GM19025 (cell line): ENCODE measurements around the gene EPO.

Experiments used
- ATAC-seq: cut with Tn5 transposase; IDR thresholded peaks from one replicate; pipeline ENCODE4 v1.9.1; 2021; ENCODE audit warnings: mild to moderate bottlenecking, low read depth, moderate library complexity; ENCODE audit not compliant: unreplicated experiment

Gene EPO

DNA sequence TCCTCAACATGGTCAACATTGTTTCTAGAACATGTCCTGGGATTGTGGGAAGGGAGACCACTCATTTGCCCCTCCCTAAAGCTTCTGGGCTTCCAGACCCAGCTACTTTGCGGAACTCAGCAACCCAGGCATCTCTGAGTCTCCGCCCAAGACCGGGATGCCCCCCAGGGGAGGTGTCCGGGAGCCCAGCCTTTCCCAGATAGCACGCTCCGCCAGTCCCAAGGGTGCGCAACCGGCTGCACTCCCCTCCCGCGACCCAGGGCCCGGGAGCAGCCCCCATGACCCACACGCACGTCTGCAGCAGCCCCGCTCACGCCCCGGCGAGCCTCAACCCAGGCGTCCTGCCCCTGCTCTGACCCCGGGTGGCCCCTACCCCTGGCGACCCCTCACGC, at the start of gene EPO:
TSS of gene EPO (plus strand) at position 190 of the 392 bp plus-strand sequence. CDS start 513 bp downstream, outside the sequence.
- ATAC-seq = no peak

DNA sequence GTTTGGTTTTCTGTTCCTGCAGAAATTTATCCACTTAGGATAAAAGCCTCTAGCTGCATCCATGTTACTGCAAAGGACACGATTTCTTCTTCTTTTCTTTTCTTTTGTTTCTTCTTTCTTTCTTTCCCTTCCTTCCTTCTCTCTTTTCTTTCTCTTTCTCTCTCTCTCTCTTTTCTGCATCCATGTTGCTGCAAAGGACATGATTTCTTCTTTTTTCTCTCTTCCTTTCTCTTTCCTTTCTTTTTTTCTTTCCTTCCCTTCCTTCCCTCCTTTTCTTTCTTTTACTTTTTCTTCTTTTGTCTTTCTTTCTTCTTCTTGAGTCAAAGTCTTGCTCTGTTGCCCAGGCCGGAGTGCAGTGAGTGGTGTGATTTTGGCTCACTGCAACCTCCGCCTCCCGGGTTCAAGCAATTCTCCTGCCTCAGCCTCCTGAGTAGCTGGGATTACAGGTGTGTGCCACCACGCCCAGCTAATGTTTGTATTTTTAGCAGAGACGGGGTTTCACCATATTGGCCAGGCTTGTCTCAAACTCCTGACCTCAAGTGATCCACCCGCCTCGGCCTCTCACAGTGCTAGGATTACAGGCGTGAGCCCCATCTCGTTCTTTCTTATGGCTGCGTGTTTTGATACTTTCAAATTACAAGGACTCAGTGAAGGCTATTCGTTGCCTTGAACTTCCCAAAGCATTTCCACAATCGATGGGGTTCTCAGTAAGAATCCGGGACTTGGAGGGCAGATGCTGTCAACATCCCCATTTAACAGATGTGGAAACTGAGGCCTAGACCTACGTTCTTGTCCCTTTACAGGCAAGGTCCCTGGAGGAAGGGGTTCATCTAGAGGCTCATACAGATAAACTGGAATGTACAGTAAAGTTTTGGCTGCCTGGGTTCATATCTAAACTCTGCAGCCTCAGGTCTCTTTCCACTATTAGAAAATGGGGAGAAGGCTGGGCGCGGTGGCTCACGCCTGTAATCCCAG, 48.6 kb upstream of the EPO start:
- ATAC-seq = no peak

DNA sequence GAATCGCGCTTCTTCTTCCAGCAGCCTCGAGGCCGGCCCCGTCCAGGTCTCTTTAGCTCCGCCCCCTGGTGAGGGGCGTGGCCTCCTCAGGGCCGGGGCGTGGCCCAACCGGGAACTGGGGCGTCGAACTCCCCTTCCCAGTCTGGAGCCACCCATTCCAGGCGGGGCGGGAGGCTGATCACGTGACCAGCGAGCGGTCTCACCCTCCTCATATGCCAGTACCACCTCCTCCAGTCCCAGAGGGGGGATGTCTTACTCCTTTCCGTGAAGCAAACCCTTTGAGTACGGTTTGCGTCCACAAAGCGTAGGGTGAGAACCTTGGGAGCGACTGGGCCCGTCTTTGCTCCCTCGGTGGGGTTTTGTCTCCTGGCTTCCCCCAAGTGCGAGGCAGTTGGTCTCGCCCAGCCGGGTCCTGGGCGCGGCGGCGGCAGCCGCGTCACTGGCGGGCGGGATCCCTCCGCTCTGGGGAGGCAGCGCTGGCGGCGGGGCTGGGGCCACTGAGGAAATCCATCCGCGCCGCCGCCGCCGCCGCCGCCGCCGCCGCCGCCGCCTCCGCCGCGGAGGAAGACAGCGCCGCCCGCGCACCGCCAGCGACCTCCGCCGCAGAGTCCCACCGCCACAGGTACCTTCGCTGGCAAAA, 46.8 kb upstream of the EPO start, which contains the start of gene GNB2:
TSS of gene GNB2 (plus strand) at position 439 of the 640 bp plus-strand sequence. CDS start 2,526 bp downstream, outside the sequence.
- ATAC-seq = peak; percentile 60

DNA sequence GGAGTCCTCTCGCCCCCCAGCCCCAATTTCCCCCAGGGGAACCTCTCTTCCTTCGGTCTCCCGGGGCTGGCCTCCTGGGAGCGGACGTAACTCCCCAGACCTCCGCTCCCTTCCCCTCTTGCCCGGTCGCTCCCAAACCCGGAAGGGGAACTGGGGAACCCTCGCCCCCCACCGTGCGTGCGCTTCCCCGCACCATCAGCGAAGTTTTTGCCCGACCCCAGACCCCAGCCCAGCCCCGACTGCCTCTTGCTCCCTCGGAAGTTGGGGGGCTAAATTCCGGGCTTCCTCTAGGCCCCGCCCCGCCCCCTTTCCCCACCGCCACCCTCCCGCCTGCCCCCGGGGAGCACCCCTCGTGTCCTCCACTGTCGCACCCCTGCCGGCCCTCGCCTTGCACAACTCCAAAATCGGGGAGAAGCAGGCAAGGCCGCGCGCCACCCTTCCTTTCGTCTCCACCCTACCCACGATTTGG, 46.3 kb upstream of the EPO start:
- ATAC-seq = no peak

DNA sequence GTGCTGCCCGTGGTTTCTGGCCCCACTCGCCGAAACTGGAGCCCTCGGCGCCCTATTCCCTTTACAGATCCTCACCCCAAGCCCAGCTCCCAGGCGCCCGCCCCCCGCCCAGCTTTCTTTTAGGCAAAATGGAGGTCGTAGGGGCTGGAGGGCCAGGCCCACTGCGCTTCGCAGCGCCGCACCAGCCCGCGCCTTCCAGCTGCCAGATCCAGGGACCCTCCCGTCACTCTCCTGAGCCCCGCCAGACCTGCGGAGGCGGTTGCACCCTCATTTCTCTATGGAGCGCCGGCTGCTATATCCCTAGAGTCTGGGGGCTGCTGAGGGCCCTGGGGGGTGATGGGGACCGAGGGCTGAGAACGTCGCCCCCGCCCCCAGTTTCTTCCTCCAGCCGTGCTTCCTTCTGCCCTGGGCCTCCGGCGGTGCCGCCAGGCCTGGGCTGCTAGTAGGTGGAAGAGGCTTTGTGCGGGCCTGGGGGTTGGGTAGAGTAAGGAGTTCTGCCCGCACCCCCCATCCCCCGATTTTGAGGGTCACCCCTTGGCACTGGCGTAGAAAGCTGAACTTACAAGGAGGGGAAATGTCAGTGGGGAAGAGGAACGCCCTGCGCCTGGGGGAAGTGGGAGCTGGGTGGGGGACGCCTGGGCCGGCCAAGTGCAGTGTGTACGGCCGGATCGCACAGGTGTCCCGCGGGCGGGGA, 45.7 kb upstream of the EPO start:
- ATAC-seq = no peak

DNA sequence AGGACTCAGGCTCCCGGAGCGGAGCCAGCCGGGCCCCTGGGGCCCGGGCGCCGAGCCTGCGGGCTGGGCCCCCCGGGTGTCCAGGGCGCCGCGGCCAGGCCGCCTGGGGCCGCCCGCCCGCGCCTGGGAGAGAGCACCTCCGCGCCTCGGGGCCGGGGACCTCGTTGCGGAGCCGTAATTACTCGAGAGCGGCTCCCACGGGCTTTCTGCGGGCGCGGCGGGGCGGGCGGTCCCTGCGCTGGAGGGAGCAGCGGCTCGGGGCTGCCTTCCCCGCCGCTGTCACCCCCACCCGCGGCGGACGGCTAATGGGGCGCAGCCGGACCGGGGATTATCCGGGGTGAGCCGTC, 45.2 kb upstream of the EPO start:
- no peak for ATAC-seq

DNA sequence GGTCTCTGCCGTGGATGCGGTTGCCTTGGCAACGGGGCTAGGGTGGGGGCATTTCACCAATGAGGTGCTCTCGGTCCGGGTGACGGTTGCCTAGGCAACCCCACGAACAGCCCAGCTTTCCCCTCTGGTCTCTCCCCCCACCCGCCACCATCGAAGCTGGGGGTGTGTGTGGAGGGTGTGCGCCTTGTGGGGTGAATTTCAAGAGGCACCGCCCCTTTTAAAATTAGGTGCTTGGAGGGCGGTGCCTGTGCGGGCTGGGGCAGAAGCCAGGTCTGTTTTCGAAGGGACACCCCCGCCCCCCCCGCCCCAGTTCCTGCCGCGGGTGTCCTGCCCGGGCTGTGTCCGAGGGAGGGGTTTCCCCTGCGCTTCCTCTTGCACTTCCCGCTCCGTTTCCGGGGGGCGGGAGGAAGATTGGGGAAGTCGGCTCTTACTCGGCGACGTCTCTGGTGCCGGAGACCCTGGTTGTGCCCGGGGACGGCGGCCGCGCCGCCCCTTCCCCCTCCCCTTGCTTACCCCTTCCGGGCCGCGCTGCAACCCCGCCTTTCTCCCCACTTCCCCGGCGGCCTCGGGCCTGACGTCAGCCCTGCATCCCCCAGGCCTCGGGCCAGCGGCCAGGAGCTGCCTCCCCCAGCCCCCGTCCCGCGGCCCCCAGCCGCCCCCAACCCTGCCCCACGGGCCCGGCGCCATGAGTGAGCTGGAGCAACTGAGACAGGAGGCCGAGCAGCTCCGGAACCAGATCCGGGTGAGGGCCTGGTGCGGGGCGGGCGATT, 44.5 kb upstream of the EPO start:
- peak; percentile 38 for ATAC-seq

DNA sequence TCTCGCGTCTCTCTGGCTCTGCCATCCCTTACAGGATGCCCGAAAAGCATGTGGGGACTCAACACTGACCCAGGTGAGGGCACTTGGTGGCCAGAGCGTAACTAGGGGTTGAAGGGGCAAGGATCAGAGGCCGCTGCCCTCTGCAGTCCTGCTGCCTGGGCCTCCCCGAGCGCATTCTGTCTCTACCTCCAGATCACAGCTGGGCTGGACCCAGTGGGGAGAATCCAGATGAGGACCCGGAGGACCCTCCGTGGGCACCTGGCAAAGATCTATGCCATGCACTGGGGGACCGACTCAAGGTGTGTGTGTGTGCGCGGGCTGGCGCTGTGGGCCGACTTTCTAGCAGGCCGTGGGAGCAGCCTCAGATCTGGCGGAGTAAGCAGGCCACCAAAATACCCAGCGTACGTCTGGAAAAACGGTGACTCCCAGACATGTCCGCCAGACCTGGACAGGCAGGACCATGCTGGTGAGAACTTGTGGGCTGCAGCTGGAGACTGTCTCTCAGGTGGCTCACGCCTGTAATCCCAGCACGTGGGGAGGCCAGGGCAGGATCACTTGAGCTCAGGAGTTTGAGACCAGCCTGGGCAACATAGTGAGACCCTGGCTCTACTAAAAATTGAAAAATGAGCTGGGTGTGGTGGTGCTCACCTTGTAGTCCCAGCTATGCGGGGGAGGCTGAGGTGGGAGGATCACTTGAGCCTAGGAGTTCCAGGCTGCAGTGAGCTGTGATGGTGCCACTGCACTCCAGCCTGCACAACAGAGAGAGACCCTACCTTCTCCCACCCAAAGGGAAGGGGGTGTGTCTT, 43.6 kb upstream of the EPO start:
- ATAC-seq = no peak

DNA sequence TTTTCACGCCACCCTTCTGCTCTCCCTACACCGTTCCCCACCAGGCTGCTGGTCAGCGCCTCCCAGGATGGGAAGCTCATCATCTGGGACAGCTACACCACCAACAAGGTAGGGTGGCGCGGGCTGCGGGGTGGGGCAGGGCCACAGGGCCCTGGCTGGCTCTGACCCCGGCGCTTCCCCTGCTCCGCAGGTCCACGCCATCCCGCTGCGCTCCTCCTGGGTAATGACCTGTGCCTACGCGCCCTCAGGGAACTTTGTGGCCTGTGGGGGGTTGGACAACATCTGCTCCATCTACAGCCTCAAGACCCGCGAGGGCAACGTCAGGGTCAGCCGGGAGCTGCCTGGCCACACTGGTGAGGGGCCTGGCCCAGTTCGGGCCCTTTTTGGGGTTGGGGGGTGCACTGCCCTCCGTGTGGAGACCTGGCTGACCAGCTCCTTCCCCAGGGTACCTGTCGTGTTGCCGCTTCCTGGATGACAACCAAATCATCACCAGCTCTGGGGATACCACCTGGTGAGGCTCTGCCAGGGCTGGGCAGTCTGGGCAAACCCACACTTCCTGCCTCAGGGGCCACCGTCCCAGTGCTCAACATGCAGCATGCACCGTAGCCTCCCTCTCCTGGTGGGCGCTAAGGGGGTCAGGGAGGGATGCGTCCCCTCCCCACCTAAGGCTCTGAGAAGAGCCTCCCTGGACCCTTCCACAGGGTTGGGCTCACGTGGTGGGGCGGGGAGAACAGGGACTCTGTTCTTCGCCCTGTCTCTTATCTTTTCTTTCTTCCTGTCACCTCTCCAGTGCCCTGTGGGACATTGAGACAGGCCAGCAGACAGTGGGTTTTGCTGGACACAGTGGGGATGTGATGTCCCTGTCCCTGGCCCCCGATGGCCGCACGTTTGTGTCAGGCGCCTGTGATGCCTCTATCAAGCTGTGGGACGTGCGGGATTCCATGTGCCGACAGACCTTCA, 42.7 kb upstream of the EPO start:
- ATAC-seq = no peak

DNA sequence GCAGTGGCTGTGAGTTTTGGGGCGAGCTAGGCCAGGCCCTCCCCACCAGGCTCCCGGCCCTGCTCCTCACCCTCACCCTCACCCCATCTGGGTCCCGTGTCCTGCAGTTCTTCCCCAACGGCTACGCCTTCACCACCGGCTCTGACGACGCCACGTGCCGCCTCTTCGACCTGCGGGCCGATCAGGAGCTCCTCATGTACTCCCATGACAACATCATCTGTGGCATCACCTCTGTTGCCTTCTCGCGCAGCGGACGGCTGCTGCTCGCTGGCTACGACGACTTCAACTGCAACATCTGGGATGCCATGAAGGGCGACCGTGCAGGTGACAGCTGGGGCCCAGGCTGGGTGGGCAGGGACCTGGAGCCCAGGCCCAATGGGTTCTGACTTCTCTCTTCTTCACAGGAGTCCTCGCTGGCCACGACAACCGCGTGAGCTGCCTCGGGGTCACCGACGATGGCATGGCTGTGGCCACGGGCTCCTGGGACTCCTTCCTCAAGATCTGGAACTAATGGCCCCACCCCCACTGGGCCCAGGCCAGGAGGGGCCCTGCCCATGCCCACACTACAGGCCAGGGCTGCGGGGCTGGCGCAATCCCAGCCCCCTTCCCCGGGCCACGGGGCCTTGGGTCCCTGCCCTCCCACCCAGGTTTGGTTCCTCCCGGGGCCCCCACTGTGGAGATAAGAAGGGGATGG, 41.8 kb upstream of the EPO start:
- no peak for ATAC-seq

DNA sequence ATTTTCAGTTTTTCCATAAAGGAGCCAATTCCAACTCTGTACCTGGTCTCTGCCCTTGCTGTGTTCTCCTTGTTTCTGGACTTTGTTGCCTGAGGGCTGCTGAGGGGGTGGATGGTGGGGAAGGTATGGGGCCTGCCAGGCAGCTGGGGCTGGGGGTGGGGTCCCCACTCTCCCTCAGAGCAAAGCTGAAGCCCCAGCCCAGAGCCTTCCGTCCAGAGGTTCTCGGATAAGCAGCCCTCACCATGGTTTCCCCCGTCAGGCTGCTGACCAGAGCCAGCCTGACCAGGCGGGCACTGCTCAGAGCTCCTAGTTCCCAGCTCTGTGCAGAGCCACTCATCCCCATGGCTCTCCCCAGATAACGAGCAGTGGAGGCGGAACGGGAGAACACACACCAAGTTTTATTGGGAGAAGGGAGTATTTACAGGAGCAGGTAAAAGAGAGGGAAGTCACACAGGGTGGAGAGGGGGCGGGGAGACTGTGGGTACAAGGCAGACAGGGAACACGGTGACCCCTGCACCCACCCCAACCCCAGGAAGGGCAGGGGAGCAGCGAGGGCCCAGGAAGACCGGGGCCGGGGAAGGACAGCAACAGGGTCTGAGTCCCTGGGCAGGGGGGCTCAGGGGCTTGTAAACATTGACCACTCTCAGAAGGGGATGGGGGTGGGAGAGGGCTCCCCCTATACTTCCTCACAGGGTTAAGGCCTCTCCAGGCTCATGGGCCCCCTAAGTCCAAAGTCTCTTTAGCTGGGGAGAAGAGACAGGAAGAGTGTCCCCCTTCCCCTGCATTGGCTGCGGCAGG, 40.9 kb upstream of the EPO start:
- ATAC-seq = no peak

DNA sequence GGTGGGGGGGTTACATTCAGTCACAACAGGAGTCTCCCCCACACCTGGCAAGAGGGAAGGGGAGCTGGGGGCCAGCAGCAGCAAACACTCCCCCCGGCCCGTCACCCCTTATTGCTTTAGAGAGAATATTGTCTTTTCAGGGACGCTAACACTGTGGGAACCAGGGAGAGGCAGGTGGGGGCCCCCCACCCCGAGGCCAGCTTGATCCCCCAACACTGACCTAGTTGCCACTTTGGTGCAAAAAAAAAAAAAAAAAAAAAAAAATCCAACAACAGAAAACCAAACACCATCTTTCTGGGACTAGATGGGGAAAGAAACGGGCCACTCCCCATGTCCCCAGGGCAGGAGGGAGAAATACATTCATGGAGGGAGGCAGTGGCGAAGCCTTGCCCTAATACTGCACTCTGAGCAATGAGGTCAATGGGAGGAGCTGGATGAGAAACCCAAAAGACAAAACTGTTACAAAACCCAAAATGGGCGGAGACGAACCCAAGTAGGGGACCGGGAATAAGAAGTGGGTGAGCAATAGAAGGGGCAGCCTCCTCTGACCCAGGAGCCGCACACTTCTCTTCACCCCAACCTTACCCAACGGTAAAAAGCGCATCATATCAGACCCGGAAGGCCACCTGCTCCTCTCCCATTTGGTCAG, 40.2 kb upstream of the EPO start:
- no peak for ATAC-seq

DNA sequence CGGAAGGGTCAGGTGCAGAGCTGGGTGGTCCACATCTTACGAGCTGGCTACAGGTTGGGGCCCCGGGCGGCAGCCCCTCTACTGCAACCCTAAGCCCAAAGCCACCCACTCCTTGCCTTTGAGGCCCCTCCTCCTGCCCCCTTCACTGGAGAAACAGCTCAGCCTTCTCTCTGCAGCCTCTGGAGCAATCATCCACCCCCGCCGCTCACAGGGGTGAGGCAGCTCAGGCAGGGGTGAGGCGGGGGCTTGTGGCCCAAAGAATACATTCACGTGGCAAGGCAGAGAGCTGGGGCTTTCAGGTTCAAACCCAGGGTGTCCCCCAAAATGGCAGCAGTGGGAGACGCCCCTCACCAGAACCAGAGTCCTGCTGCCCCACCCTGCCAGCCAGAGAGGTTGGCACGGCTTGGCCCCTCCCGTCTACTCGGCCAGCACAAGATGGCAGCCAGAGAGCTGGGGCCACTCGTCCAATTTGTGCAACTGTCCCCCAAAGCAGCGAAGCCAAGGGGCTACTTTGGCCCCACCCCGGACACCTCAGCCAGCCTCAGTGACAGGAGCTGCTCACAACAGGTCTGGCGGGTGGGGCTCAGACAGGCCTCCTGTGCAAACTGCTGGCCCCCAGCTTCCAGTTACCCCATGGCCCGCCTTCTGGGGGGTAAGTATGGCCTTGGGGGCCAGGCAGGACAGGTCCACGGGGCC, 39.5 kb upstream of the EPO start:
- ATAC-seq = no peak

DNA sequence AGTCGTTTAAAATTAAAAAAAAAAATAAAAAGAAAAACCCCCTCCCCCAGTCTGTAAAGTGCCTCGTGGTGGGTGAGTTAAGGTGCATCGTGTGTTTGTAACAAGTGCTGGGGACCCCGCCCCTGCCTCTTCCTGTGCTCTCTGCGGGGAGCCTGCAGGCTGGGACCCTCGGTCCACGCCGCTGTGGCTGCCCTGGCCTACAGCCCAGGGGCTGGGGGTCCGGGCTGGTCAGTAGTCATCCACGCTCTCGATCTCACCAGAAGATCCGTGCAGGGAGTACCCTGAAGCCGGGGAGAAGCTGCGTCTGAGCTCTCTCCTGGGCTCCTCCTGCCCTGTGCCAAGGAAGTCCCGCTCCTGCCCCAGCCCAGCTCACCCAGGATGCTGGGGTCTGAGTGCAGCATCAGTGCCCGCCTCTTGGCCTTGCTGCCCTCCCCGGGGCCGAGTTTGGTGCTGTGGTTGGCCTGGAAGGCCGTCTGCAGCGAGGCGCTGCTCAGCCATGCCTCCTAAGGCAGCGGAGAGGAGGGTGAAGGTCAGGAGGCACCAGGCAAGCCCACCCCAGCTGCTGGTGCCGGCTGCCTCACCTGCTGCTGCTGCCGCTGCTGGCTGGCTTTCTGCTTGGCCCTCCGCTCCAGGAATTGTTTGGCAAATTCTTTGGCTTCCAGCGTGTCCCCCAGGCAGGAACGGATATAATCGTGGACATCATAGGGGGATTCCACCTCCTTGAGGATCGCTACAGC, 38.6 kb upstream of the EPO start:
- no peak for ATAC-seq

DNA sequence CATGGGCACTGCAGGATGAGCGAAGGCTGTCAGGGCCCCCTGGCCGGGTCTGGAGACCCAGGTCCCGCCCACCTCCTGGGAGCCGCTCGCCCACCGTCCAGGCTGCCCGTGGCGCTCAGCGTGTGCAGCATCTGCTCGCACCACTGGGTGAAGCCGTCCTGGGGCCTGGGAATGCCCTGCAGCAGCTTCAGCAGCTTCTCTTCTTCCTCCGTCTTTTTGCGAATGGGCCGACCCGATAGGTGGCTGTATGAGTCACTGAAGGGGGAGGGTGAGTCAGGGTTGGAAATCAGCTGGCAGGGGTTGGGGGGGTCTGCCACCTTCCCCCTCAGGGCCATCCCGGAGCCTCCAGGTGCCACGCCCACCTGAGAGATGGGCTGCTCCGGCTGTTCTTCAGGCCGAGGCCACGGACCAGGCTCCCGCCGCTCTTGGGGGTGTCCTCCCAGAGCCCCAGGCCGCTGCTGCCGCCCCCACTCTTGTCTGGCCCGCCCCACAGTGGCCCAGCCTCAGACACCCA, 38.0 kb upstream of the EPO start:
- ATAC-seq = no peak
